GM12865 (cell line): ENCODE measurements around the gene ABHD17C.

Experiments
- DNase-seq: peaks from one replicate; pipeline ENCODE4 v3.0.0; 2010; ENCODE audit warnings: low read depth
- H3K4me3 ChIP-seq: 2 replicates; pipeline ENCODE4 v1.5.1; 2011; ENCODE audit warnings: mild to moderate bottlenecking, low read depth, low read length, control low read depth
- TF ChIP-seq, protein P1 (sequence below): IDR thresholded peaks from 2 replicates; pipeline ENCODE4 v1.5.1; 2011; ENCODE audit warnings: low read length, control low read depth, low read depth, inconsistent platforms; ENCODE audit not compliant: insufficient read depth; ENCODE audit errors: missing control alignments

The ABHD17C gene

GRCh38 chr15:80706161-80706560 is 11.1 kb downstream of the ABHD17C start:
- TF ChIP-seq, protein P1, sequence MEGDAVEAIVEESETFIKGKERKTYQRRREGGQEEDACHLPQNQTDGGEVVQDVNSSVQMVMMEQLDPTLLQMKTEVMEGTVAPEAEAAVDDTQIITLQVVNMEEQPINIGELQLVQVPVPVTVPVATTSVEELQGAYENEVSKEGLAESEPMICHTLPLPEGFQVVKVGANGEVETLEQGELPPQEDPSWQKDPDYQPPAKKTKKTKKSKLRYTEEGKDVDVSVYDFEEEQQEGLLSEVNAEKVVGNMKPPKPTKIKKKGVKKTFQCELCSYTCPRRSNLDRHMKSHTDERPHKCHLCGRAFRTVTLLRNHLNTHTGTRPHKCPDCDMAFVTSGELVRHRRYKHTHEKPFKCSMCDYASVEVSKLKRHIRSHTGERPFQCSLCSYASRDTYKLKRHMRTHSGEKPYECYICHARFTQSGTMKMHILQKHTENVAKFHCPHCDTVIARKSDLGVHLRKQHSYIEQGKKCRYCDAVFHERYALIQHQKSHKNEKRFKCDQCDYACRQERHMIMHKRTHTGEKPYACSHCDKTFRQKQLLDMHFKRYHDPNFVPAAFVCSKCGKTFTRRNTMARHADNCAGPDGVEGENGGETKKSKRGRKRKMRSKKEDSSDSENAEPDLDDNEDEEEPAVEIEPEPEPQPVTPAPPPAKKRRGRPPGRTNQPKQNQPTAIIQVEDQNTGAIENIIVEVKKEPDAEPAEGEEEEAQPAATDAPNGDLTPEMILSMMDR = no peak
- H3K4me3 ChIP-seq = no peak overlapping the region
- no peak for DNase-seq

- no peak for DNase-seq
- H3K4me3 ChIP-seq = no peak overlapping the region
- TF ChIP-seq, protein P1 = no peak
These were observed 14.4 kb downstream of the ABHD17C start for GRCh38 chr15:80709542-80709941.

DNA sequence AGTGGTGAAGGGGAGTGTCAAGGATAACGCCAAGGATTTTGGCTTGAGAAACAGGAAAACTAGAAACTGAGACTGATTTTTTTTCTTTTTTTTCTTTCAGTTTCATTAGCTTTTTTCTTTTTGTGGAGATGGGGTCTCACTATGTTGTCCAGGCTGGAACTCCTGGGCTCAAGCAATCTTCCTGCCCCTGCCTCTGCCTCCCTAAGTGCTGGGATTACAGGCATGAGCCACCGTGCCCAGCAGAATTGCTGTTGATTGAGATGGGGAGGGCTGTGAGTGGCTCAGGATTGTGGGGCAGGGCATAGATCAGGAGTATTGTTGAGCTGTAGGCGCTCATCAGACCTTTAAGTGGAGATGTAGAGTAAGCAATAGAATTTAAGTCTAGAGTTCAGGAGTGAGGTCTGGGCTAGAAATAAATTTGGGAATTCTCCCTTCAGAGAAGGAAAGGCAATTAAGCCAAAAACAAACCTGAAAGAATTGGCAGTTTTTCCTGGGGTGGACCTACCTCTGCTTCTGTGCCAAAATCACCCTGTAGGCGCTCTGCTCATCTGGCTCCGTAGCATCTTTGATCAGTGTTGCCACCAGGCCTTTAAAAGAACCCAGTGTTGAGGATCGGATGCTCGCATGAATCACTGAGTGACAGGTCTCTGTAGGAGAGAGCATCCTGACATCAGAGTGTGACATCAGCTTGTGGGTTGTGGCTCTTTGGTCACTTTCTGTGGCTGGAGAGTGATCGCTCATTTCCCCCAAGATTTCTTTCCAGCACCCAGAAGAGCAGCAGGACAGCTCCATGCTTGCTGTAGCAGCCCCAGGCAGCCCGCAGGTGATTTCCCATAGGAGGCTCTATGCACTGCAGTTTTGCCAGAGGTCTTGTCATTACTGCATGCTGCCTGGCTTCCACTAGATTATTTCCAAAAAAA is 15.8 kb downstream of the ABHD17C start:
- peak; percentile 52 for DNase-seq
- H3K4me3 ChIP-seq = no peak overlapping the region
- TF ChIP-seq, protein P1 = no peak

- TF ChIP-seq, protein P1 = no peak
- no peak for DNase-seq
These were observed 16.8 kb downstream of the ABHD17C start for GRCh38 chr15:80711886-80712285.

GRCh38 chr15:80712956-80713355 is 17.8 kb downstream of the ABHD17C start:
- no peak for DNase-seq
- no peak overlapping the region for H3K4me3 ChIP-seq
- TF ChIP-seq, protein P1 = no peak

More at GRCh38 chr15:80711886-80712285, 16.8 kb downstream of the ABHD17C start:
- no peak overlapping the region for H3K4me3 ChIP-seq

DNA sequence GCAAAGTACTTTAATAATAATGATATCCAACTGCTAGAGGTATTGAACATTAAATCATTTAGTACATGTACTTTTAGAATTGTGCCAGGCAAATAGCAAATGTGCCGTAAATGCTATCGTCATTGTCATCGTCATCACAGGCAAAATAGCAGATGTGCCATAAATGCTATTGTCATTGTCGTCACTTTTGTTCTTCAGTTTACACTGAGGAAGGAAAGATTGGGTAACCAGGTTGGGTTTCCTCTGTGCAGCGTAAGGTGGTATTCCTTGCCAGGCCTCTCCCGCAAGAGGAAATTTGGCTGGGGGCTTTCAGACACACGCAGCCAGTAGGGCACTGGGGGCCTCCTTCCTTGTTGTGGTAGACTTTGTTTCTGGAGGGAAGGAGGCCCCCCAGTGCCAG is 26.4 kb downstream of the ABHD17C start:
- DNase-seq = no peak
- TF ChIP-seq, protein P1 = no peak
- H3K4me3 ChIP-seq = no peak overlapping the region
